ENCODE measurements around the gene PROSER3. TPM values are rescaled to one million over a fixed set of nuclear protein-coding genes. Genes with fewer than 3 reads are reported as not detected.

The PROSER3 gene
- total and polyA plus RNA-seq, 2 of the 13 experiments (the other 11 are each of a cell fraction or from before 2014, with no cell fraction given), result 5.1 to 5.7 TPM

- in situ Hi-C loops (cut with HindIII; ENCODE audit: extremely low pct_ligation_motif_present, low pct_unique_long_range_greater_than_20kb) (loop anchor here (5.0 kb wide), 1 partner anchor 170 kb away; the partner anchor contains the start of gene TMEM147), intact Hi-C loops (cut with micrococcal nuclease; ENCODE audit: unreplicated experiment) (loop anchor here (1.0 kb wide), 2 partner anchors 23 to 168 kb away; no protein-coding TSS in a partner anchor)
- Histone ChIP-seq H3K79me2 (ENCODE audit: insufficient read depth, low read length) (peaks cover 21% of the 10 kb centered on the region), H3K4me2 (ENCODE audit: low read depth, low read length) (peak overlapping the region; percentile 96), H2AFZ (ENCODE audit: low read length) (peak overlapping the region; percentile 12), H3K9ac (ENCODE audit: insufficient read depth, low read depth, low read length) (peak overlapping the region; percentile 81), H3K27me3 (ENCODE audit: control insufficient read depth in 1 of 2, insufficient read depth in 2 of 2, low read length in 2 of 2) (no peaks in the 10 kb centered on the region), H3K27ac (ENCODE audit: extremely low read length, insufficient read depth, low read length) (peak overlapping the region; percentile 78), H3K4me3 (replicated peaks in 1 of 3; ENCODE audit: insufficient read depth in 1 of 3, low read depth in 2 of 3, low read length in 3 of 3) (peak overlapping the region; percentile 69 to 91 (median 81)), H4K20me1 (ENCODE audit: insufficient read depth, low read length) (peaks cover 8% of the 10 kb centered on the region), H3K36me3 (replicated peaks in 1 of 2; ENCODE audit: control insufficient read depth in 1 of 2, insufficient read depth in 2 of 2, low read length in 2 of 2) (peaks cover 4 to 15% of the 10 kb centered on the region in 2 experiments), H3K4me1 (ENCODE audit: insufficient read depth, low read length) (peaks cover 34% of the 10 kb centered on the region), H3K9me3 (ENCODE audit: low read length) (no peaks in the 10 kb centered on the region)
- ChIA-PET POLR2A (no interaction called here), CTCF (ENCODE audit: low intra/inter-chr PET ratio, low total read pairs) (interaction anchor here (0.5 to 7.0 kb wide), 7 partner anchors 15 to 215 kb away, joined by 3 to 201 read pairs (median 7); no protein-coding TSS in a partner anchor)
- TSS peak; percentile 41 for BruUV-seq (replicated peaks)
- DNase-seq (ENCODE audit: low spot score) (peak; percentile 93), ATAC-seq (peak; percentile 82), FAIRE-seq (peak; percentile 87)
- WGBS (ENCODE audit: low lambda C conversion rate), result under 1% methylated on average over 19 of the region's 77 CpGs
- peak; percentile 68; the same call in 1 of the 2 replicates for TF ChIP-seq ZNF792 (CRISPR knock-in tag; IDR thresholded peaks at IDR 0.05)
- TF ChIP-seq SP5 (CRISPR knock-in tag; IDR thresholded peaks at IDR 0.05; ENCODE audit: borderline replicate concordance, low read depth), result 0 out of 2 replicates have a peak, but pooled peaks have one; percentile 5
- TF ChIP-seq HMG20B (CRISPR knock-in tag; conservative IDR thresholded peaks at IDR 0.05), result no peak
- no peak for TF ChIP-seq NBN (conservative IDR thresholded peaks at IDR 0.05)
- no peak; the same call in 1 of the 2 replicates for TF ChIP-seq KDM2A (CRISPR knock-in tag; IDR thresholded peaks at IDR 0.05; ENCODE audit: borderline replicate concordance, low read depth)
- 0 out of 2 replicates have a peak, but pooled peaks have one; percentile 32 for TF ChIP-seq ZNF274 (CRISPR knock-in tag; IDR thresholded peaks at IDR 0.05)
- TF ChIP-seq MAX (IDR thresholded peaks at IDR 0.05), result peak; percentile 36
- TF ChIP-seq MAFK (conservative IDR thresholded peaks at IDR 0.05 in 1 of 2, IDR thresholded peaks at IDR 0.05 in 1 of 2; ENCODE audit: low read length in 2 of 2), result no peak
- no peak for TF ChIP-seq NR2F2 (IDR thresholded peaks at IDR 0.05; ENCODE audit: borderline replicate concordance, low read depth)
- TF ChIP-seq THAP11 (CRISPR knock-in tag; IDR thresholded peaks at IDR 0.05), result peak; percentile 97
- peak in 1 of 2 experiments; percentile 47; a peak in 1 of 4 replicates for TF ChIP-seq ATF4 (CRISPR knock-in tag; IDR thresholded peaks at IDR 0.05)
- peak; percentile 64; the same call in 1 of the 2 replicates for TF ChIP-seq ZNF777 (CRISPR knock-in tag; IDR thresholded peaks at IDR 0.05)
- no peak for TF ChIP-seq CERS6 (CRISPR knock-in tag; IDR thresholded peaks at IDR 0.05)
- no peak for TF ChIP-seq ZNF513 (CRISPR knock-in tag; conservative IDR thresholded peaks at IDR 0.05)
- TF ChIP-seq KLF12 (CRISPR knock-in tag; IDR thresholded peaks at IDR 0.05; ENCODE audit: borderline replicate concordance), result peak; percentile 85
- TF ChIP-seq GZF1 (CRISPR knock-in tag; IDR thresholded peaks at IDR 0.05), result no peak
- peak; percentile 38; the same call in 1 of the 2 replicates for TF ChIP-seq SALL1 (CRISPR knock-in tag; IDR thresholded peaks at IDR 0.05)
- TF ChIP-seq ETV6 (CRISPR knock-in tag; conservative IDR thresholded peaks at IDR 0.05), result no peak; the same call in 1 of the 2 replicates
- no peak for TF ChIP-seq ZBTB42 (CRISPR knock-in tag; IDR thresholded peaks at IDR 0.05)
- TF ChIP-seq SALL2 (CRISPR knock-in tag; IDR thresholded peaks at IDR 0.05), result 0 out of 2 replicates have a peak, but pooled peaks have one; percentile 33
- TF ChIP-seq RFX3 (CRISPR knock-in tag; IDR thresholded peaks at IDR 0.05), result no peak
These were observed 40.9 kb upstream of the PROSER3 start for GRCh38 chr19:35716801-35717664.

All from HepG2 (cell line).